Measurements from ENCODE around the gene CFAP91. TPM values are rescaled to one million over a fixed set of nuclear protein-coding genes. Genes with fewer than 3 reads are reported as not detected.

CFAP91 gene
- 0.14 and 0.92 TPM in 2 replicates for total RNA-seq

DNA sequence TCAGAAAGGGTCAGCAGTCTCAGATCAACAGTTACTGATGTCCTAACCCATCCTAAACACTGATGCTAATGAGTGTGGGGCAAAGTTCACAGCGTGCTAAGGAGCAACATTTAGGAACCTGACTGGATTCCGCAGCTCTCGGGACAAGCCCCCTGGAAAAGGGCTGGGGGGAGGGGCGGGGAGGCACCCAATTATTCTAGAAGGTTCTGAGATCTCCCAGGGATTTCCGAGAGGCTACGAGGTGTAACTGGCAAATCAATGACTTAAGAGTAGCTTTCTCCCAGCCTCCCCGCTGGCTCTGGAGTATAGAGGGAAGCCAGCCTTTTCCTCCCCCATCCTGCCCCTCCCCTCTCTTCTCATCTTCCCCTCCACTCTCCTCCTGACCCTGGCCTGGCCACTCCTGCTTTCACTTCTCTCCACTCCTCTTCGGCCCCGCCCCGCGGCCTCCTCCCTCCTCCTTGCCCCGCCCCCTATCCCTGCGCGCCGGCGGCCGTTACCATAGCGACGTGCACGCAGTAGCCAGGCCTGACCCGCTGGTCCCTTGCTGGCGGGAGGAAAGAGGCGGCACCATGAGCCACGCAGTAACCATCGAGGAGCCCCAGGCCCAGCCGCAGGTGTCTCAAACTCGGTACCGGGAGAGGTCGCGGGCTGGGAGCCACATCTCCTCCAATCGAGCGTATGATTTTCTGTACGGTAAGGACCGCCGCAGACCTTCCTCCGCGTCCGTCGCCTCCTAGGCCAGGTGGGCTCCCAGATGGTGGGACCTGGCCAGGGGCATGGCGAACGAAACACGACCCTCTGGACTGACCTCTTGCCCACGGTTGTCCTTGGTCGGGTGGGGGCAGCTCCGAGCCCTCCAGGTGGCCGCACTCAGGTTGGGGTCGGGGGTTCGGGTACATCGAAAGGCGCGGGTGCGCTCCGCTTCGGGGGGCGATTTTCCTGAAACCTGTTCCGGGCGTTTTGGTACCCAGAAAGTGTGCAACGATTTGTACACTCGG is at the start of gene CFAP91:
Gene CFAP91, plus strand, starts transcription at position 493 of the 998 bp plus-strand sequence. Its CDS starts 77 bp downstream, at position 570.
- DNase-seq (ENCODE audit: low read depth, low spot score), result peak; percentile 64

GRCh38 chr3:119653876-119654275 is 48.9 kb upstream of the CFAP91 start:
- DNase-seq (ENCODE audit: low read depth, low spot score), result no peak

- no peak for DNase-seq (ENCODE audit: low read depth, low spot score)
These were observed 44.7 kb upstream of the CFAP91 start for GRCh38 chr3:119657887-119658702.

DNA sequence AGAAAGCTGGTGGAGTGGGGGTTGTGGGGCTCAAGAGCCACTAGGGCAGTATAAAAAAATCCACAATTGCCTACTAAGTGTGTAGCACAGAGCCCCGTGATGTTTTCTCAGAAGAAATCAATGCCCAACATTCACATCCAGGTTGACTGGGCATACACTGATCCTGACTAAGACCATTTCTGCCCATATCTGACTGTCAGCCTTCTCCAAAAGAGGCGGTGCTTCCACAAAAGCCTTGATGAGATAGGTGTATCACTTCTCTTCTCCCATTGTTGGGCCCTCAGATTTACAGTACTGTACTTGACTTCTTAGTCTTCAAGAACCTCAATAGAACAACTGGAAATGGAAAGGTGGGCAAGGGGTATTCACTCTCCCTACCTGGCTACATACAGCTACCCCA is 43.8 kb upstream of the CFAP91 start:
- DNase-seq (ENCODE audit: low read depth, low spot score), result no peak

DNA sequence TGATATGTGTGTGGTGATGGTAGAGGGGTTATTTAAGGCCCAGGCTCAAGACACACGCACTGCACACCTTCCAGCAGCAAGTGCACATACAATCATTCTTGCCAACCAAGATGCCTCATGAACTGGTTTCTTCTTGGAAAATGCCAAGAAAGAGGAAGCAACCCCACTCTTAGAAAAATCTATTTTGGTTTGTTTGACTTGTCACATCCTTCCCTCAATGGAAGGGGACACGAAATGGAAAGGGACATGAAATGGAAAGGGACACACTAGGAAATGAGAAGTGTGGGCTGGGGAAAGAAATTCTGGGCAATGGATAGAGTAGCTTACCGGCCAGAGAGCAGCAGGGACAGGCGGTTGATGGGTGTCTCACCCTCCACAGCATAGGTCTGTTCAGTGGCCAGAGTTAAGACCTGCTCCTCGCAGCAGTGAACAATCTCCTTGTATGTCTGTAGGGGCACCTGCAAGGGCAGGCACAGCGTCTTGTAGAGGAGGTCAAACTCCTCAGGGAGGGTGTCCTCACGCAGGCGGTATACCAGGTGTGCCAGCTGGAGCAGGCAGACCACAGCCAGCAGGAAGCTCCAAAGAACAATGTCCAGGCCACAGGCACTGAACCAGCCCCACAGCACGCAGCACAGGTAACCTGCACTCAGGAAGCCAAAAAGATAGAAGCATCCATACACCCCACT is 43.1 kb upstream of the CFAP91 start:
- no peak for DNase-seq (ENCODE audit: low read depth, low spot score)

GRCh38 chr3:119660474-119661440 is 42.1 kb upstream of the CFAP91 start, which contains the start of gene POPDC2:
TSS of gene POPDC2 (minus strand) at chr3:119660589. CDS start at chr3:119660423, 166 bp downstream.
- DNase-seq (ENCODE audit: low read depth, low spot score), result no peak

- no peak for DNase-seq (ENCODE audit: low read depth, low spot score)
These were observed 40.0 kb upstream of the CFAP91 start for GRCh38 chr3:119662604-119663373.

DNA sequence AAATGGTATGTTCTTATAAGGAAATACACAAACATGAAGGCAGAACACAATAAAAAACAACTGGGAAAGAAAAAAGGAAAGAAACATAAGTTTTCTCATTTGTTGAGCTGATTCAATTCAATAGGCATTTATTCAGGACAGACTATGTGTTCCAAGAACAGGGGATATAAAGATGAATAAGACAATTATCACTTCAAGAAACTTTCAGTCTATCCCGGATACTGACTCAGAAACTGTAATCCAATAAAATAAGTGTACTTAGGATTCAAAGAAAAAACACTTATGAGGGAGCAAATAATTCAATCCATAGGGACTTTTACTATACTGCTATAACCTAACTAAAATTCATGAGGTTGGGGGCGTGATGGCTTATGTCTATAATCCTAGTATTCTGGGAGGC is 38.9 kb upstream of the CFAP91 start:
- no peak for DNase-seq (ENCODE audit: low read depth, low spot score)

DNA sequence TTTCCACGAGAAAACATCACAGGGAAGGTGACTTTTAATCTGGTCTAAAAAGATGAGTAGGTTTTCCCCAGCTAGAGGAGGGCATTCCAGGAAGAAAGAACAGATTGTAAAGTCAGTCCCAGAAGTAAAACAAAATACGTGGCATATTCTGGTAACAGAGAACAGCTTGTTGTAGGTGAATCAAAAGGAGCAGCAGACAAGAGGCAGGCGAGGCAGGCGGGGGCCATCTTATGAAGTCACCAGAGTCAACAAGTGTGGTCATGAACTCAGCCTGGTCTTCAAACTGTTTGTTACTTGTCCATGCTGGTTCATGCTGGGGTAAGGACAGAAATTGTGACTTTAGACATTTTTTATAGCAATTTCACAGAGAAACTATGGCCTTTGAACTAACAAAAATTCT is 38.5 kb upstream of the CFAP91 start:
- no peak for DNase-seq (ENCODE audit: low read depth, low spot score)

DNA sequence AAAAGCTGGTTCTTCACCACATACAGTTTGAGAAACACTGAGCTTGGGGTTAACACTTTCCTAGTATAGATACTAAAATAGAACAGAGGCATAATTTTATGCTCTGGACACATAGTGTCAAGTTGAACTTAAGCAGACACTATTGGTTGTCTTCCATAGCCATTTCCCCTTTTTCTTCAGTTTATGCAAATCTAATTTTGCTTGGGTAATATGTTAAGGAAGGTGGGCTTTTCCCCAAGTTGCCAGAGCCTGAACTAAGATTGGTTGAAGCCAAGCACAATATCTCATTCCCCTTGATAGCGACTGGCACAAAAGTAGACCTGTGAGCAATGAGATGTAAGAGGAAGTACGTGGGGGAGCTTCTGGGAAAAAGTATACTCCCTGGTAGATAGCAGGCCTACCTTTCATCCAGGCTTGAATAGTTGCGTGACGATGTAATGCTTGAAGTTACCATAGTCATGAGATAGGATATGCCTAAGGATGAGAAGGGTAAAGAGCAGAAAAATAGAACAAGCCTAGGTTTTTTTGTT is 37.9 kb upstream of the CFAP91 start:
- no peak for DNase-seq (ENCODE audit: low read depth, low spot score)

- DNase-seq (ENCODE audit: low read depth, low spot score), result no peak
These were observed 36.8 kb upstream of the CFAP91 start for GRCh38 chr3:119665954-119666559.

GRCh38 chr3:119669906-119670570 is 32.8 kb upstream of the CFAP91 start:
- no peak for DNase-seq (ENCODE audit: low read depth, low spot score)

DNA sequence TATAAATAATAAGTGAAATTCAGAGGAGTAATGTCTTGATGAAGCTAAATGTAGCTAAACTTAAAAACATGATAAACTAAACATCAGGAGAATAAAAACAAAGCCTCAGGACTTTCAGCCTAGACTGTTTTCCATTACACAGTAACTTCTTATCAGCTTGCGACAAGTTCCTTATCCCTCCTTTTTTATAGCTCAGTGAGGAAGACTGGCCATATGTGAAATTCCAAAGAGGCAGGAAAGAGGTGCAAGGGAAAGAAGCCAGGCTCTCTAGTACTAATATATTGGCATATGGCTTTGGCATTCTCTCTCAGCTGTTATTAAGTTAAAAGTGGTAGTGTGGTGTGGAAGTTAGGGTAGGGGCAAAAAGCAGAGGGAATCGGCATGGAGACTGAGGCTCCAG is 30.0 kb upstream of the CFAP91 start:
- DNase-seq (ENCODE audit: low read depth, low spot score), result no peak

DNA sequence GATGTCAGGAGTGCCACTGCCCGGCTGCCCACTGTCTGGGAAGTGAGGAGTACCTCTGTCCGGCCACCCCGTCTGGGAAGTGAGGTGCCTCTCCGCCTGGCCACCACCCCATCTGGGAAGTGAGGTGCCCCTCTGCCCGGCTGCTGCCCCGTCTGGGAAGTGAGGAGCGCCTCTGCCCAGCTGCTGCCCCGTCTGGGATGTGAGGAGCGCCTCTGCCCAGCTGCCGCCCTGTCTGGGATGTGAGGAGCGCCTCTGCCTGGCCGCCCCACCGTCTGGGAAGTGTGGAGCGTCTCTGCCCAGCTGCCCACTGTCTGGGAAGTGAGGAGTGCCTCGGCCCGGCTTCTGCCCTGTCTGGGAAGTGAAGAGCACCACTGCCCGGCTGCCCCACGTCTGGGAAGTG is 28.9 kb upstream of the CFAP91 start:
- DNase-seq (ENCODE audit: low read depth, low spot score), result no peak

DNA sequence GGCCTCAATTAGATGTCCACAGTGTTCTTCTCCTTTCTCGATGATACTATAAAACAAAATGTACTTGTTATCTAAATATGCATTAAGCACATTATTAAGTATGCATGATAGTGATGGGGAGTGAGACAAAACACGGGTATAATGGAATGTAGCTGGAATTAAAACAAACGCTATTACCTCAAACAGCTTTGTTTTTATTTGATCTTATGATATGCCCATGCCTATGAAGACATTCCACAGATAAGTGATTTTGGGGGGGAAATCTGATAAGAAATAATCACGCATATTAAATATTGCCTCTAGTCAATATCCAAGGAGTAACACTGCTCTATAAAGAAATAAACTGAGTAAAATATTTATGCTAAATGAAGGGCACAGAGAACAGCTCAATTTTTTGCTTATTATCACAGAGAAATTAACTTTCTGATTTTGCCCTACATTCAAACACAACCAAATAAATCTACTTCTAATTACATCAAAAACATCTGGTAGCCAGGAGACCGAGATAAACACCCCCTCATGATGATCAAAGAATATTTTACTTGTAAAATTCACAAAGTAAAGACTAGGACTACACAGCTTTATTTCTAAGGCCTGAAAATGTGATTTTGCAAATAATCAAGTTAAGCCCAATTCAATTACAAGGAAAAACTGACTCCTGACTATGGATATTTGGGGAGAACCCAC is 27.5 kb upstream of the CFAP91 start:
- no peak for DNase-seq (ENCODE audit: low read depth, low spot score)

GRCh38 chr3:119676020-119676419 is 26.8 kb upstream of the CFAP91 start:
- no peak for DNase-seq (ENCODE audit: low read depth, low spot score)

- DNase-seq (ENCODE audit: low read depth, low spot score), result peak; percentile 77
These were observed 25.8 kb upstream of the CFAP91 start, which contains the start of gene COX17 for GRCh38 chr3:119676771-119677640. TSS of gene COX17 (minus strand) at chr3:119677406. CDS start at chr3:119677310, 96 bp downstream.
